Measurements from ENCODE around the gene ATG16L2. TPM values are rescaled to one million over a fixed set of nuclear protein-coding genes. Genes with fewer than 3 reads are reported as not detected.

The ATG16L2 gene
- polyA plus RNA-seq, 1 experiment = 4.2 TPM

GRCh38 chr11:72836111-72836510, 21.9 kb downstream of the ATG16L2 start:
- POLR2A ChIA-PET = no interaction called here
- CTCF ChIA-PET = interaction anchor here (1.0 kb wide), 1 partner anchor 350 kb away, joined by 3 read pairs; no protein-coding TSS in a partner anchor
- H3K9me3 ChIP-seq (ENCODE audit: control insufficient read depth, insufficient read depth, low read length) = no peaks in the 10 kb centered on the region
- no peak for TF ChIP-seq CTCF (IDR thresholded peaks at IDR 0.05; ENCODE audit: low read depth, low read length)
- no peaks in the 10 kb centered on the region for H3K27me3 ChIP-seq (ENCODE audit: control insufficient read depth, insufficient read depth, low read length)
- H3K4me3 ChIP-seq (ENCODE audit: low read depth, low read length) = no peak overlapping the region
- peak overlapping the region; percentile 31 for H3K27ac ChIP-seq (ENCODE audit: low read depth, low read length)
- no peak for DNase-seq (ENCODE audit: low read depth, low spot score)

GRCh38 chr11:72838691-72839305, 24.6 kb downstream of the ATG16L2 start:
- POLR2A ChIA-PET = interaction anchor here (0.7 kb wide), 1 partner anchor 293 kb away, joined by 3 read pairs; no protein-coding TSS in a partner anchor
- no peaks in the 10 kb centered on the region for H3K27me3 ChIP-seq (ENCODE audit: control insufficient read depth, insufficient read depth, low read length)
- TF ChIP-seq CTCF (IDR thresholded peaks at IDR 0.05; ENCODE audit: low read depth, low read length) = no peak
- no peak overlapping the region for H3K4me3 ChIP-seq (ENCODE audit: low read depth, low read length)
- no peak for DNase-seq (ENCODE audit: low read depth, low spot score)
- no peak overlapping the region for H3K27ac ChIP-seq (ENCODE audit: low read depth, low read length)
- CTCF ChIA-PET = interaction anchor here (2.8 kb wide), 1 partner anchor 304 kb away, joined by 13 read pairs; no protein-coding TSS in a partner anchor
- no peaks in the 10 kb centered on the region for H3K9me3 ChIP-seq (ENCODE audit: control insufficient read depth, insufficient read depth, low read length)

GRCh38 chr11:72840780-72841179, 26.6 kb downstream of the ATG16L2 start:
- TF ChIP-seq CTCF (IDR thresholded peaks at IDR 0.05; ENCODE audit: low read depth, low read length) = no peak
- peak overlapping the region; percentile 75 for H3K27ac ChIP-seq (ENCODE audit: low read depth, low read length)
- H3K27me3 ChIP-seq (ENCODE audit: control insufficient read depth, insufficient read depth, low read length) = no peaks in the 10 kb centered on the region
- POLR2A ChIA-PET = interaction anchor here (0.8 to 1.4 kb wide), 2 partner anchors 9 to 302 kb away, joined by 4 to 10 read pairs; partner anchors contain the start of gene FCHSD2
- peak; percentile 79 for DNase-seq (ENCODE audit: low read depth, low spot score)
- CTCF ChIA-PET = interaction anchor here (1.1 to 2.8 kb wide), 5 partner anchors 9 to 448 kb away, joined by 3 to 27 read pairs (median 13); no protein-coding TSS in a partner anchor
- H3K9me3 ChIP-seq (ENCODE audit: control insufficient read depth, insufficient read depth, low read length) = no peaks in the 10 kb centered on the region
- H3K4me3 ChIP-seq (ENCODE audit: low read depth, low read length) = no peak overlapping the region

- DNase-seq (ENCODE audit: low read depth, low spot score) = no peak
- Histone ChIP-seq H3K9me3 (ENCODE audit: control insufficient read depth, insufficient read depth, low read length) (no peaks in the 10 kb centered on the region), H3K27ac (ENCODE audit: low read depth, low read length) (peak overlapping the region; percentile 75), H3K4me3 (ENCODE audit: low read depth, low read length) (no peak overlapping the region), H3K27me3 (ENCODE audit: control insufficient read depth, insufficient read depth, low read length) (no peaks in the 10 kb centered on the region)
- ChIA-PET POLR2A (interaction anchor here (0.8 to 1.4 kb wide), 2 partner anchors 9 to 301 kb away, joined by 4 to 10 read pairs; partner anchors contain the start of gene FCHSD2), CTCF (interaction anchor here (1.3 to 2.8 kb wide), 4 partner anchors 10 to 401 kb away, joined by 3 to 27 read pairs (median 19); no protein-coding TSS in a partner anchor)
- TF ChIP-seq CTCF (IDR thresholded peaks at IDR 0.05; ENCODE audit: low read depth, low read length) = no peak
Measured at GRCh38 chr11:72841397-72841796, 27.2 kb downstream of the ATG16L2 start.

GRCh38 chr11:72842126-72842525, 27.9 kb downstream of the ATG16L2 start:
- no peaks in the 10 kb centered on the region for H3K9me3 ChIP-seq (ENCODE audit: control insufficient read depth, insufficient read depth, low read length)
- H3K4me3 ChIP-seq (ENCODE audit: low read depth, low read length) = no peak overlapping the region
- no peak for TF ChIP-seq CTCF (IDR thresholded peaks at IDR 0.05; ENCODE audit: low read depth, low read length)
- no peaks in the 10 kb centered on the region for H3K27me3 ChIP-seq (ENCODE audit: control insufficient read depth, insufficient read depth, low read length)
- ChIA-PET CTCF (interaction anchor here (1.3 to 2.6 kb wide), 3 partner anchors 10 to 400 kb away, joined by 3 to 27 read pairs (median 25); no protein-coding TSS in a partner anchor), POLR2A (no interaction called here)
- DNase-seq (ENCODE audit: low read depth, low spot score) = no peak
- no peak overlapping the region for H3K27ac ChIP-seq (ENCODE audit: low read depth, low read length)

All from AG04450 (cell line).